H9 (cell line): ENCODE measurements around the gene PITPNB. TPM values are rescaled to one million over a fixed set of nuclear protein-coding genes. Genes with fewer than 3 reads are reported as not detected.

Experiments
- DNase-seq: peaks from one replicate; pipeline ENCODE4 v3.0.0-alpha.2; 2017
- H2AFZ ChIP-seq: one replicate; pipeline ENCODE4 v1.6.1; 2013; ENCODE audit warnings: mild to moderate bottlenecking, low read length, control low read depth, moderate library complexity
- H2AK5ac ChIP-seq: 2 replicates; pipeline ENCODE4 v1.6.1; 2013; ENCODE audit warnings: low read length, control low read depth, mixed read lengths; ENCODE audit not compliant: insufficient read length
- H2BK120ac ChIP-seq: one replicate; pipeline ENCODE4 v1.6.1; 2013; ENCODE audit warnings: low read depth, mild to moderate bottlenecking, low read length, control low read depth, inconsistent platforms; ENCODE audit not compliant: poor library complexity, severe bottlenecking
- H2BK12ac ChIP-seq: 2 replicates; pipeline ENCODE4 v1.6.1; 2013; ENCODE audit warnings: low read length, control low read depth, mixed read lengths, low read depth; ENCODE audit not compliant: insufficient read length
- H2BK15ac ChIP-seq: 2 replicates; pipeline ENCODE4 v1.6.1; 2013; ENCODE audit warnings: low read depth, low read length, control low read depth
- H2BK20ac ChIP-seq: one replicate; pipeline ENCODE4 v1.6.1; 2013; ENCODE audit warnings: low read depth, mild to moderate bottlenecking, low read length, control low read depth, inconsistent platforms; ENCODE audit not compliant: poor library complexity, severe bottlenecking
- H2BK5ac ChIP-seq: 2 replicates; pipeline ENCODE4 v1.6.1; 2013; ENCODE audit warnings: low read length, control low read depth, mixed read lengths; ENCODE audit not compliant: insufficient read length
- H3K14ac ChIP-seq: 2 replicates; pipeline ENCODE4 v1.6.1; 2013; ENCODE audit warnings: low read length, control low read depth; ENCODE audit not compliant: insufficient read depth
- H3K18ac ChIP-seq: 2 replicates; pipeline ENCODE4 v1.6.1; 2013; ENCODE audit warnings: low read depth, mild to moderate bottlenecking, mixed read lengths, low read length, control low read depth; ENCODE audit not compliant: insufficient read length
- H3K23ac ChIP-seq: 2 replicates; pipeline ENCODE4 v1.6.1; 2013; ENCODE audit warnings: low read length, control low read depth, mixed read lengths, low read depth; ENCODE audit not compliant: insufficient read length
- H3K23me2 ChIP-seq: 2 replicates; pipeline ENCODE4 v1.6.1; 2013; ENCODE audit warnings: low read depth, mild to moderate bottlenecking, mixed read lengths, low read length, control low read depth; ENCODE audit not compliant: insufficient read length, poor library complexity, severe bottlenecking
- H3K27ac ChIP-seq: 2 replicates; pipeline ENCODE4 v1.5.1; 2013; ENCODE audit warnings: low read length, control low read depth, mixed read lengths, low read depth; ENCODE audit not compliant: insufficient read length
- H3K27me3 ChIP-seq: 2 replicates; pipeline ENCODE4 v1.6.1; 2013; ENCODE audit warnings: low read length, control low read depth, inconsistent platforms; ENCODE audit not compliant: insufficient read depth
- H3K4ac ChIP-seq: 2 replicates; pipeline ENCODE4 v1.6.1; 2013; ENCODE audit warnings: low read depth, mild to moderate bottlenecking, control low read depth, inconsistent platforms, low read length, moderate library complexity
- H3K4me1 ChIP-seq: 2 replicates; pipeline ENCODE4 v1.6.1; 2013; ENCODE audit warnings: low read length, control low read depth, inconsistent platforms; ENCODE audit not compliant: insufficient read depth
- H3K4me2 ChIP-seq: 2 replicates; pipeline ENCODE4 v1.6.1; 2013; ENCODE audit warnings: low read length, control low read depth, mixed read lengths; ENCODE audit not compliant: insufficient read length, insufficient read depth
- H3K56ac ChIP-seq: 2 replicates; pipeline ENCODE4 v1.6.1; 2013; ENCODE audit warnings: low read depth, mild to moderate bottlenecking, mixed read lengths, low read length, control low read depth; ENCODE audit not compliant: insufficient read length
- H3K79me1 ChIP-seq: 2 replicates; pipeline ENCODE4 v1.6.1; 2013; ENCODE audit warnings: low read depth, mild to moderate bottlenecking, moderate library complexity, low read length, control low read depth, inconsistent platforms; ENCODE audit not compliant: insufficient read depth, poor library complexity, severe bottlenecking
- H3K79me2 ChIP-seq: 2 replicates; pipeline ENCODE4 v1.6.1; 2013; ENCODE audit warnings: low read length, control low read depth, inconsistent platforms; ENCODE audit not compliant: insufficient read depth
- H3K9ac ChIP-seq: 2 replicates; pipeline ENCODE4 v1.6.1; 2013; ENCODE audit warnings: low read length, control low read depth, mixed read lengths; ENCODE audit not compliant: insufficient read length; ENCODE audit errors: extremely low read depth
- H3K9me3 ChIP-seq: one replicate; pipeline ENCODE4 v1.6.1; 2013; ENCODE audit warnings: low read depth, low read length, inconsistent platforms; ENCODE audit not compliant: control insufficient read depth
- H3T11ph ChIP-seq: one replicate; pipeline ENCODE4 v1.6.1; 2013; ENCODE audit warnings: mild to moderate bottlenecking, low read length, control low read depth, inconsistent platforms
- H4K20me1 ChIP-seq: one replicate; pipeline ENCODE4 v1.6.1; 2013; ENCODE audit not compliant: control insufficient read depth, insufficient read length, insufficient read depth
- H4K5ac ChIP-seq: 2 replicates; pipeline ENCODE4 v1.6.1; 2013; ENCODE audit warnings: low read depth, mild to moderate bottlenecking, mixed read lengths, low read length, control low read depth; ENCODE audit not compliant: insufficient read length
- H4K8ac ChIP-seq: replicated peaks from 2 replicates; pipeline ENCODE4 v1.6.1; 2013; ENCODE audit warnings: low read length, control low read depth, mixed read lengths, low read depth; ENCODE audit not compliant: insufficient read length
- H4K91ac ChIP-seq: 2 replicates; pipeline ENCODE4 v1.6.1; 2013; ENCODE audit warnings: low read depth, mild to moderate bottlenecking, moderate library complexity, mixed read lengths, low read length, control low read depth; ENCODE audit not compliant: insufficient read length
- H3K27ac Mint-ChIP-seq, 3 experiments: 2 replicates in 2 of 3; 3 replicates in 1 of 3; pipeline ENCODE4 v1.8.0; 2020 to 2021; ENCODE audit warnings: mixed read lengths in 3 of 3, mild to moderate bottlenecking in 1 of 3, moderate library complexity in 1 of 3
- H3K27me3 Mint-ChIP-seq: 2 replicates; pipeline ENCODE4 v1.8.0; 2021; ENCODE audit warnings: low read depth, mild to moderate bottlenecking, moderate library complexity, mixed read lengths
- H3K36me3 Mint-ChIP-seq, 3 experiments: 2 replicates in 2 of 3; 3 replicates in 1 of 3; pipeline ENCODE4 v1.8.0; 2020 to 2021; ENCODE audit warnings: low read depth in 3 of 3, mixed read lengths in 3 of 3; ENCODE audit not compliant: insufficient read depth in 1 of 3
- H3K4me1 Mint-ChIP-seq, 2 experiments: 2 replicates each; pipeline ENCODE4 v1.8.0; 2020; ENCODE audit warnings: mixed read lengths in 2 of 2
- H3K4me3 Mint-ChIP-seq, 2 experiments: 2 replicates in 1 of 2; 3 replicates in 1 of 2; pipeline ENCODE4 v1.8.0; 2020 to 2021; ENCODE audit warnings: mild to moderate bottlenecking in 2 of 2, mixed read lengths in 2 of 2, moderate library complexity in 1 of 2
- H3K9me3 Mint-ChIP-seq, 2 experiments: 2 replicates in 1 of 2; 3 replicates in 1 of 2; pipeline ENCODE4 v1.8.0; 2020; ENCODE audit warnings: mild to moderate bottlenecking in 2 of 2, mixed read lengths in 2 of 2, moderate library complexity in 1 of 2
- CTCF ChIP-seq: fragments of 200-600 bp; sonication (generic); conservative IDR thresholded peaks from 3 replicates; pipeline ENCODE4 v1.8.0; 2021; ENCODE audit warnings: antibody characterized with exemption, mild to moderate bottlenecking
- WGBS: extraction: QIAGEN DNeasy Blood & Tissue Kit; methylation state at CpG from one replicate; pipeline ENCODE4 v1.1.7; 2013; ENCODE audit warnings: missing lambda C conversion rate, low lambda C conversion rate, mixed read lengths; ENCODE audit not compliant: insufficient read length; ENCODE audit errors: extremely low coverage; 5-methylcytosine and 5-hydroxymethylcytosine counted together
- total RNA-seq: library from RNA; stranded (reverse); gene quantifications from 2 replicates; pipeline ENCODE4 v1.2.1, GENCODE V29; 2021

Gene PITPNB
- total RNA-seq, 1 experiment from 2014 or later: 106 TPM

DNA sequence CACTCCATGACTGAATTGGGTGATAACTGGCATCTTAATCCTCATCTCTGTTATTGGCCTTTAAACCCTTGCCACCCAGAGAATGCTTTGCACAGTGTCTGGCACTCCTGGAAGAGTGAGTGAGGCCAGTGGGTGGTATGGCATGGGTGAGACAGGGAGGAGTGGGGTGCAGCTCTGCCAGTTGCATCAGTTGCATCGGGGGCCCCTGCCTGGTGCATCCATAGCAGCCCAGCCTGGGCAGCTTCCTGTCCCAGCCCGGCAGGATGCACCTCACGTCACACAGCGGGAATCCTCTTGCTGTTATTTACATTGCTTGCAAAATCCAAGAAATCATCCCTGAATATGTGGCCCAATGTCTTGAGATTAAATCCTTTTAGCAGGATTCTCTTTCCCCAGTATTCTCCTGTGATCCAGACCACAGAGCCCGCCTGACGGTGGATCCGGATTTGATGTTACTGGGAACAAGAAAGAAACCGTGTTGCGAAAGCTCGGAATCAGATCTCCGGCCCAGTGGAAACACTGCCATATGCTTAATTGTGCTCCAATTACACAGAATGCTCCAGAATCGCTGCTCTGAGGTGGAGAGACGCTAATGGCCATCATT lies 79.9 kb downstream of the PITPNB start:
- H3K9ac ChIP-seq: no peak overlapping the region
- DNase-seq: no peak
- Mint-ChIP-seq H3K36me3 (peaks cover 6 to 17% (median 8%) of the 10 kb centered on the region in 3 experiments), H3K4me3 (no peak overlapping the region), H3K27ac (no peak overlapping the region), H3K9me3 (peaks cover 12 to 16% of the 10 kb centered on the region in 2 experiments), H3K27me3 (peaks cover 3% of the 10 kb centered on the region; the same call in 1 of the 2 replicates), H3K4me1 (peaks cover 26 to 27% of the 10 kb centered on the region in 2 experiments)
- no peaks in the 10 kb centered on the region for H3K9me3 ChIP-seq
- no peak overlapping the region for H3K4me2 ChIP-seq
- no peak overlapping the region for H2AFZ ChIP-seq
- no CpG with 5 or more reads among the region's 13 CpGs for WGBS
- no peak overlapping the region for H2BK12ac ChIP-seq
- H3T11ph ChIP-seq: no peak overlapping the region
- H3K27ac ChIP-seq: no peak overlapping the region
- no peak overlapping the region for H3K23ac ChIP-seq
- H3K79me2 ChIP-seq: no peaks in the 10 kb centered on the region
- no peaks in the 10 kb centered on the region for H4K20me1 ChIP-seq
- H3K79me1 ChIP-seq: no peaks in the 10 kb centered on the region
- no peak overlapping the region for H3K4ac ChIP-seq
- no peak overlapping the region for H2BK5ac ChIP-seq
- no peak overlapping the region for H4K8ac ChIP-seq
- no peak for TF ChIP-seq CTCF
- H2BK15ac ChIP-seq: no peak overlapping the region
- peaks cover 3% of the 10 kb centered on the region; the same call in 1 of the 2 replicates for H3K4me1 ChIP-seq
- H3K18ac ChIP-seq: no peak overlapping the region
- no peak overlapping the region for H3K14ac ChIP-seq
- H2AK5ac ChIP-seq: no peak overlapping the region
- H3K27me3 ChIP-seq: no peaks in the 10 kb centered on the region
- H2BK20ac ChIP-seq: no peak overlapping the region
- no peak overlapping the region for H4K91ac ChIP-seq
- no peak overlapping the region for H2BK120ac ChIP-seq
- no peaks in the 10 kb centered on the region for H3K23me2 ChIP-seq
- no peak overlapping the region for H3K56ac ChIP-seq
- no peak overlapping the region for H4K5ac ChIP-seq
